ENCODE measurements around the gene FAS. TPM values are rescaled to one million over a fixed set of nuclear protein-coding genes. Genes with fewer than 3 reads are reported as not detected.

Gene FAS
- total RNA-seq, 4 donors from 2014 or later = 9.4 to 34.1 (median 17.4) TPM

DNA sequence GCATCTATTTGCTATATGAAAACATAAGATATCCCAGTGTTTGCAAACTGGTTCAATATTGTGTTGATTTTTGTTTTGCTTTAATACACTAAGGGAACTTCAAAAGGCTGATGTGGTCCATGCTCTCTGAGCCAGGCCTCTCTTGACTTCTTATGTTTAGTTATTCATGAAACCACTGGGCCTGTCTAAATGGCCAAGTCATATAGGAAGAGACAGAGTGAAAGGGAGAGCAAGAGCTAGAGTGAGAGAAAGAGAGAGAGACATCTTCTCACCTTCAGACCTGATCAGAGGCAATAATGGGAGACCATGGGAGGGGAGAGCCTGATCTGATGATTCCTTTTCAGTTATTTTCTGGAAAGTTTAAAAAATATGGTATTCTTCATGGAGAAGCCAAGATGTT lies 6.1 kb upstream of the FAS start:
- peaks cover 3 to 4% of the 10 kb centered on the region in 2 donors for H3K4me1 ChIP-seq
- no peaks in the 10 kb centered on the region for H3K9me3 ChIP-seq
- H3K27me3 ChIP-seq = no peaks in the 10 kb centered on the region
- H3K36me3 ChIP-seq = no peaks in the 10 kb centered on the region
- H3K27ac ChIP-seq = no peak overlapping the region
- H3K4me3 ChIP-seq (replicated peaks in 1 of 3) = no peak overlapping the region
- TF ChIP-seq, protein P1, sequence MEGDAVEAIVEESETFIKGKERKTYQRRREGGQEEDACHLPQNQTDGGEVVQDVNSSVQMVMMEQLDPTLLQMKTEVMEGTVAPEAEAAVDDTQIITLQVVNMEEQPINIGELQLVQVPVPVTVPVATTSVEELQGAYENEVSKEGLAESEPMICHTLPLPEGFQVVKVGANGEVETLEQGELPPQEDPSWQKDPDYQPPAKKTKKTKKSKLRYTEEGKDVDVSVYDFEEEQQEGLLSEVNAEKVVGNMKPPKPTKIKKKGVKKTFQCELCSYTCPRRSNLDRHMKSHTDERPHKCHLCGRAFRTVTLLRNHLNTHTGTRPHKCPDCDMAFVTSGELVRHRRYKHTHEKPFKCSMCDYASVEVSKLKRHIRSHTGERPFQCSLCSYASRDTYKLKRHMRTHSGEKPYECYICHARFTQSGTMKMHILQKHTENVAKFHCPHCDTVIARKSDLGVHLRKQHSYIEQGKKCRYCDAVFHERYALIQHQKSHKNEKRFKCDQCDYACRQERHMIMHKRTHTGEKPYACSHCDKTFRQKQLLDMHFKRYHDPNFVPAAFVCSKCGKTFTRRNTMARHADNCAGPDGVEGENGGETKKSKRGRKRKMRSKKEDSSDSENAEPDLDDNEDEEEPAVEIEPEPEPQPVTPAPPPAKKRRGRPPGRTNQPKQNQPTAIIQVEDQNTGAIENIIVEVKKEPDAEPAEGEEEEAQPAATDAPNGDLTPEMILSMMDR (IDR thresholded peaks at IDR 0.05) = no peak
- TF ChIP-seq POLR2A (IDR thresholded peaks at IDR 0.05) = no peak
- intact Hi-C loops (cut with DNase I) = loop anchor here (10.0 kb wide), 1 partner anchor 150 kb away; no protein-coding TSS in a partner anchor
- no peak for DNase-seq

DNA sequence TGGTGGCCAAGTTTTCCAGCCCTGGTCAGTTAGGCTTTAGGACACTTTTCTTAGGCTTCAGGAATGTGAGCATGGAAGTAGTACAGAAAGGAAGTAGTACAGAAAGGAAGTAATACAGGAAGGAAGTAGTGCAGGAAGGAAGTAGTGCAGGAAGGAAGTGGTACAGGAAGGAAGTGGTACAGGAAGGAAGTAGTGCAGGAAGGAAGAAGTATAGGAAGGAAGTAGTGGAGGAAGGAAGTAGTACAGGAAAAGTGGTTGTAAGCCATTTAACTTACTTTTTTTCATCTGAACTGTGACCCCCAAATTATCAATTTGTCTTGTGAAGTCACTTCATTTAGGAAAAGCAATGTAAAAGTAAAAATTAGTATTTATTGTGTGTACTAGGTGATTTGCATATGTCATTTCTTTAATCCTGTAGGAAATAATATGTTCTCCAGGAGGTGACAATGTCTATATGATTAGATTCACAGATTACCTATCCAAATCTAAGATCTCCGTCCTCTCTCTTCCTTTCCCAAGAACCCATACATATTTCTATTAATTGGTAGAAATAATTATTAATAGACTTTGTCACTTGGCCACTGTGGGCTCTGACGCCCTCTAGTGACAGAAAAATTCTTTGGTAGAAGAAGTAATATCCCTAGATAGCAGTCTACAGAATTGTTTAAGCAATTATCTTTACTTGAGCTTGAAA lies 3.9 kb upstream of the FAS start:
- Histone ChIP-seq H3K27ac (no peak overlapping the region), H3K9me3 (no peaks in the 10 kb centered on the region), H3K4me3 (replicated peaks in 1 of 3) (no peak overlapping the region), H3K27me3 (no peaks in the 10 kb centered on the region), H3K36me3 (no peaks in the 10 kb centered on the region), H3K4me1 (peaks cover 5 to 6% of the 10 kb centered on the region in 2 donors)
- peak; percentile 20 to 35 for DNase-seq
- 23 to 27% methylated on average over 2 of the region's 2 CpGs for WGBS, 2 donors
- TF ChIP-seq POLR2A (IDR thresholded peaks at IDR 0.05) = no peak
- TF ChIP-seq, protein P1 (IDR thresholded peaks at IDR 0.05) = peak; percentile 60 to 94 (median 74)
- intact Hi-C loops (cut with DNase I) = loop anchor here (10.0 kb wide), 1 partner anchor 152 kb away; no protein-coding TSS in a partner anchor

DNA sequence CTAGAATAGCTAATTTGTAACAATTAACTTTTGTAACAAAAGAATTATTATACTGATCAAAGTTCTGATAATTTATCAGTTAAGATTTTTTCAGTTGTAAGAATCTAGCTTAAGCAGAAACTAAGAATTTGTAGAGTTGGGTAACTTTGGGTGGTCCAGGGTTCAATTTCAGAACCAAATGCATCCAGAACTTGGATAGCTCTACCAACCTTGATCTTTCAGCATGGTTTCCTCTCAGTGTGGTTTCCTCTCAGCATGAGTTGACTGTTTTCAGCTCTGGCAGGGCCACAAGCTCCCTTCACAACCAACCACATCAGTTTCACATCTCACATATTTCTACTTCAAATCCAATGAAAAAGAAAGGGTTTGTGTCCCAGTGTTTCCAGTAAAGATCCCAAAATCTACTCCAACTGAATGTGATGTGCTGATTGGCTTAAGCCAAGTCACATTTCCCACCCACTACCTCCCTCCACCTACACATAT lies 3.3 kb upstream of the FAS start:
- H3K36me3 ChIP-seq = no peaks in the 10 kb centered on the region
- no peaks in the 10 kb centered on the region for H3K9me3 ChIP-seq
- no peak overlapping the region for H3K4me3 ChIP-seq (replicated peaks in 1 of 3)
- no peak for TF ChIP-seq POLR2A (IDR thresholded peaks at IDR 0.05)
- TF ChIP-seq, protein P1 (IDR thresholded peaks at IDR 0.05) = no peak
- peak overlapping the region in 1 of 3 donors; percentile 21 for H3K27ac ChIP-seq
- H3K4me1 ChIP-seq = peaks cover 5 to 6% of the 10 kb centered on the region in 2 donors
- intact Hi-C loops (cut with DNase I) = loop anchor here (10.0 kb wide), 1 partner anchor 152 kb away; no protein-coding TSS in a partner anchor
- DNase-seq = no peak
- no peaks in the 10 kb centered on the region for H3K27me3 ChIP-seq

DNA sequence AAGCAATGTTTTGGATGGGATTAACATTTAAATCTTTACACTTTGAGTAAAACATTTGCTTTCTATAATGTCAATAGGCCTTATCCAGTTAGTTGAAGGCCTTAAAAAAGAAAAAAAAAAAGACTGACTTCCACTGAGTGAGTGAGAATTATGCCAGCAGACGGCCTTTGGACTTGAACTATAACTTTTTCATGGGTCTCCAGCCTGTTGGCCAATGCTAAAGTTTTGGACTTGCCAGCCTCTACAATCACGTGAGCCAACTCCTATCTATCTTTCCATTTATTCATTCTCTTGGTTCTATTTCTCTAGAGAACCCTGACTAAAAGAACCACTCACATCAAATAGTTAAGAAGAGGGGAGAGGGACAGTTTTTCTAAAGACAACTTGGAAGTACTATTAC lies 2.8 kb upstream of the FAS start:
- no peaks in the 10 kb centered on the region for H3K36me3 ChIP-seq
- H3K27ac ChIP-seq = peak overlapping the region in 1 of 3 donors; percentile 21
- no peaks in the 10 kb centered on the region for H3K9me3 ChIP-seq
- H3K4me3 ChIP-seq (replicated peaks in 1 of 3) = no peak overlapping the region
- intact Hi-C loops (cut with DNase I) = loop anchor here (2.0 to 10.0 kb wide), 2 partner anchors 53 to 153 kb away; no protein-coding TSS in a partner anchor
- WGBS, 2 donors = 40 to 86% methylated on average over 2 of the region's 2 CpGs
- peaks cover 5 to 6% of the 10 kb centered on the region in 2 donors for H3K4me1 ChIP-seq
- no peaks in the 10 kb centered on the region for H3K27me3 ChIP-seq
- no peak for DNase-seq
- TF ChIP-seq POLR2A (IDR thresholded peaks at IDR 0.05) = no peak
- TF ChIP-seq, protein P1 (IDR thresholded peaks at IDR 0.05) = no peak

GRCh38 chr10:88989423-88989822 lies 1.2 kb upstream of the FAS start:
- Histone ChIP-seq H3K4me1 (peaks cover 5 to 6% of the 10 kb centered on the region in 2 donors), H3K4me3 (replicated peaks in 1 of 3) (no peak overlapping the region), H3K9me3 (no peaks in the 10 kb centered on the region), H3K27ac (peak overlapping the region; percentile 99), H3K27me3 (no peaks in the 10 kb centered on the region), H3K36me3 (no peaks in the 10 kb centered on the region)
- intact Hi-C loops (cut with DNase I) = loop anchor here (2.0 to 10.0 kb wide), 2 partner anchors 55 to 155 kb away; no protein-coding TSS in a partner anchor
- 56 to 58% methylated on average over 2 of the region's 2 CpGs for WGBS, 2 donors
- DNase-seq = no peak
- TF ChIP-seq, protein P1 (IDR thresholded peaks at IDR 0.05) = peak in 1 of 6 experiments; percentile 9
- no peak for TF ChIP-seq POLR2A (IDR thresholded peaks at IDR 0.05)

All from thyroid gland (tissue), 4 donors.